HepG2 (cell line): ENCODE measurements around the gene EDNRB. TPM values are rescaled to one million over a fixed set of nuclear protein-coding genes. Genes with fewer than 3 reads are reported as not detected.

Experiments used
- ATAC-seq: fragments of 200-7000 bp; cut with Tn5 transposase; 3 replicates; pipeline ENCODE4 v1.9.1; 2020; ENCODE audit warnings: mild to moderate bottlenecking, moderate library complexity
- BruUV-seq: library from RNA; stranded (reverse); fragments of 400-500 nt; replicated peaks from 2 replicates; lab custom pipeline; 2021; lab: Mats Ljungman, UMichigan
- CTCF ChIA-PET: fragments of 300-600 bp; formaldehyde crosslinking; extraction: SDS; loops from one replicate; lab custom pipeline; 2021; ENCODE audit warnings: low total read pairs, inconsistent platforms, low intra/inter-chr PET ratio; lab: Yijun Ruan, JAX
- POLR2A ChIA-PET: fragments of 350-600 bp; sonication (Branson Sonifier 250); formaldehyde crosslinking; loops from one replicate; lab custom pipeline; 2020; ENCODE audit warnings: antibody characterized with exemption, inconsistent platforms; lab: Yijun Ruan, JAX
- DNase-seq: peaks from one replicate; pipeline ENCODE4 v3.0.0-alpha.2; 2015; ENCODE audit warnings: low spot score
- FAIRE-seq: peaks from 3 replicates; lab custom pipeline; 2011; peaks lifted over from hg19 to GRCh38; lab: Jason Lieb, UNC
- H2AFZ ChIP-seq: one replicate; pipeline ENCODE4 v1.6.1; 2011; ENCODE audit warnings: low read length, inconsistent platforms
- H3K27ac ChIP-seq: fragments of 300-600 bp; 3 replicates; pipeline ENCODE4 v1.8.0; 2011; ENCODE audit warnings: mixed run types, mild to moderate bottlenecking, mixed read lengths, low read length, inconsistent platforms; ENCODE audit not compliant: insufficient read depth; ENCODE audit errors: extremely low read length
- H3K27me3 ChIP-seq, 2 experiments: fragments of 200-600 bp in 1 of 2; 2 replicates in 1 of 2; 3 replicates in 1 of 2; pipeline versions ENCODE4 v1.6.0 to v1.8.0; 2011; ENCODE audit warnings: low read length in 2 of 2, mild to moderate bottlenecking in 2 of 2, moderate library complexity in 2 of 2, inconsistent platforms in 1 of 2; ENCODE audit not compliant: insufficient read depth in 2 of 2, control insufficient read depth in 1 of 2
- H3K36me3 ChIP-seq, 2 experiments: fragments of 200-600 bp in 1 of 2; replicated peaks in 1 of 2; 2 replicates in 1 of 2; 3 replicates in 1 of 2; pipeline versions ENCODE4 v1.5.1 to v1.8.0; 2011; ENCODE audit warnings: low read length in 2 of 2, inconsistent platforms in 1 of 2; ENCODE audit not compliant: insufficient read depth in 2 of 2, control insufficient read depth in 1 of 2
- H3K4me1 ChIP-seq: 2 replicates; pipeline ENCODE4 v1.5.1; 2012; ENCODE audit warnings: low read length, inconsistent platforms; ENCODE audit not compliant: insufficient read depth
- H3K4me2 ChIP-seq: 2 replicates; pipeline ENCODE4 v1.6.0; 2011; ENCODE audit warnings: low read depth, low read length, inconsistent platforms
- H3K4me3 ChIP-seq, 3 experiments: fragments of 200-600 bp in 1 of 3; sonication (generic), shearing (Covaris generic) in 1 of 3; replicated peaks in 1 of 3; 2 replicates each; pipeline ENCODE4 v1.5.1; 2011 to 2016; ENCODE audit warnings: low read length in 3 of 3, inconsistent platforms in 2 of 3, low read depth in 2 of 3, mild to moderate bottlenecking in 2 of 3, control low read depth in 1 of 3, mixed read lengths in 1 of 3; ENCODE audit not compliant: insufficient read depth in 1 of 3
- H3K79me2 ChIP-seq: one replicate; pipeline ENCODE4 v1.6.1; 2011; ENCODE audit warnings: low read length, inconsistent platforms; ENCODE audit not compliant: insufficient read depth
- H3K9ac ChIP-seq: 2 replicates; pipeline ENCODE4 v1.6.0; 2011; ENCODE audit warnings: mild to moderate bottlenecking, low read depth, low read length, inconsistent platforms; ENCODE audit not compliant: insufficient read depth
- H3K9me3 ChIP-seq: 2 replicates; pipeline ENCODE4 v1.5.1; 2012; ENCODE audit warnings: mild to moderate bottlenecking, low read length
- H4K20me1 ChIP-seq: 2 replicates; pipeline ENCODE4 v1.6.0; 2011; ENCODE audit warnings: inconsistent platforms, mild to moderate bottlenecking, low read length, moderate library complexity; ENCODE audit not compliant: insufficient read depth
- ADNP ChIP-seq: sonication (generic); formaldehyde crosslinking; IDR thresholded peaks from 2 replicates; pipeline ENCODE4 v1.4.0; 2020; ENCODE audit warnings: missing genetic modification reagents
- EZH2 ChIP-seq: conservative IDR thresholded peaks from 2 replicates; pipeline ENCODE4 v1.6.1; 2012; ENCODE audit warnings: mild to moderate bottlenecking, low read depth, low read length, moderate library complexity
- FOXK1 ChIP-seq: sonication (generic); formaldehyde crosslinking; IDR thresholded peaks from 2 replicates; pipeline ENCODE4 v1.4.0; 2020; ENCODE audit warnings: low read depth, missing genetic modification reagents, borderline replicate concordance
- GPN1 ChIP-seq: sonication (generic); formaldehyde crosslinking; IDR thresholded peaks from 2 replicates; pipeline ENCODE4 v1.5.1; 2020; ENCODE audit warnings: missing genetic modification reagents, borderline replicate concordance
- HNRNPK ChIP-seq: fragments of 200-400 bp; formaldehyde crosslinking; IDR thresholded peaks from 2 replicates; pipeline ENCODE4 v1.6.1; 2018; ENCODE audit warnings: low read length, low read depth, moderate library complexity, mild to moderate bottlenecking; ENCODE audit not compliant: poor library complexity, severe bottlenecking
- HNRNPUL1 ChIP-seq: fragments of 200-400 bp; formaldehyde crosslinking; IDR thresholded peaks from 2 replicates; pipeline ENCODE4 v1.6.1; 2017; ENCODE audit warnings: low read depth, mild to moderate bottlenecking, low read length, moderate library complexity
- MAFF ChIP-seq: IDR thresholded peaks from 2 replicates; pipeline ENCODE4 v1.6.1; 2011; ENCODE audit warnings: low read depth, low read length, improper control_type of control experiment
- PCBP2 ChIP-seq: fragments of 200-400 bp; formaldehyde crosslinking; optimal IDR thresholded peaks from 2 replicates; pipeline ENCODE3; 2018; ENCODE audit warnings: low read length, low read depth; ENCODE audit not compliant: poor library complexity, severe bottlenecking
- SOX13 ChIP-seq, 3 experiments: fragments of 450-650 bp in 1 of 3; sonication (generic) in 1 of 3; formaldehyde crosslinking in 1 of 3; IDR thresholded peaks in 2 of 3; conservative IDR thresholded peaks in 1 of 3; 2 replicates each; pipeline versions ENCODE4 v1.5.0 to v1.6.1; 2016 to 2020; ENCODE audit warnings: antibody characterized with exemption in 1 of 3, mild to moderate bottlenecking in 1 of 3, missing compliant biosample characterization in 1 of 3, missing genetic modification reagents in 1 of 3, moderate library complexity in 1 of 3
- SP4 ChIP-seq: sonication (generic); formaldehyde crosslinking; IDR thresholded peaks from 2 replicates; pipeline ENCODE4 v1.8.1; 2023; ENCODE audit warnings: mild to moderate bottlenecking, missing genetic modification reagents
- ZFP82 ChIP-seq: sonication (generic); formaldehyde crosslinking; IDR thresholded peaks from 2 replicates; pipeline ENCODE4 v1.5.1; 2020; ENCODE audit warnings: mild to moderate bottlenecking, missing genetic modification reagents, borderline replicate concordance
- ZNF101 ChIP-seq: sonication (generic); formaldehyde crosslinking; IDR thresholded peaks from 2 replicates; pipeline ENCODE4 v1.4.0; 2020; ENCODE audit warnings: mild to moderate bottlenecking, low read depth, missing genetic modification reagents, borderline replicate concordance
- ZSCAN31 ChIP-seq: sonication (generic); formaldehyde crosslinking; IDR thresholded peaks from 2 replicates; pipeline ENCODE4 v1.5.0; 2020; ENCODE audit warnings: low read depth, mild to moderate bottlenecking, missing genetic modification reagents
- in situ Hi-C: cut with HindIII; loops from 2 replicates; pipeline ENCODE4 v1.10.0; 2017; ENCODE audit warnings: low pct_unique_long_range_greater_than_20kb; ENCODE audit not compliant: extremely low pct_ligation_motif_present
- intact Hi-C: fragments of 100-400 bp; cut with micrococcal nuclease; formaldehyde crosslinking; loops from one replicate; pipeline ENCODE4 v1.10.0; 2022; ENCODE audit not compliant: unreplicated experiment
- polyA plus RNA-seq, 8 experiments: library from polyadenylated mRNA; depleted of rRNA in 3 of 8; stranded (reverse) in 7 of 8; unstranded in 1 of 8; fragments of >200 nt; fragmentation: Illumina TruSeq in 4 of 8; extraction: Trizol in 4 of 8; gene quantifications; 2 replicates each; pipeline versions ENCODE4 v1.2.1 to v1.2.3, GENCODE V29; 2011 to 2016; ENCODE audit warnings: low read depth in 4 of 8, missing spikeins in 1 of 8, mixed read lengths in 1 of 8; ENCODE audit not compliant: insufficient read depth in 1 of 8
- total RNA-seq, 5 experiments: library from RNA; depleted of rRNA; stranded (reverse); fragments of >200 nt; fragmentation: Illumina TruSeq; extraction: Trizol; gene quantifications; 2 replicates each; pipeline ENCODE4 v1.2.3, GENCODE V29; 2016; ENCODE audit warnings: low read depth in 1 of 5
- TF ChIP-seq, protein P1 (sequence below): sonication (generic); formaldehyde crosslinking; IDR thresholded peaks from 2 replicates; pipeline ENCODE4 v1.5.0; 2020; ENCODE audit warnings: missing genetic modification reagents, mild to moderate bottlenecking, borderline replicate concordance
- TF ChIP-seq, protein P2 (sequence below): sonication (generic); formaldehyde crosslinking; IDR thresholded peaks from 2 replicates; pipeline ENCODE4 v1.9.0; 2022; ENCODE audit warnings: missing genetic modification reagents, mild to moderate bottlenecking, borderline replicate concordance
- TF ChIP-seq, protein P3 (sequence below): sonication (generic); formaldehyde crosslinking; IDR thresholded peaks from 2 replicates; pipeline ENCODE4 v1.8.1; 2023; ENCODE audit warnings: missing genetic modification reagents, inconsistent platforms, borderline replicate concordance
- TF ChIP-seq, protein P4 (sequence below): IDR thresholded peaks from 2 replicates; pipeline ENCODE4 v1.6.1; 2016; ENCODE audit warnings: missing compliant biosample characterization, missing genetic modification reagents, borderline replicate concordance

Gene EDNRB
- total and polyA plus RNA-seq, 2 of the 13 experiments (the other 11 are each of a cell fraction or from before 2014, with no cell fraction given), result not detected

DNA sequence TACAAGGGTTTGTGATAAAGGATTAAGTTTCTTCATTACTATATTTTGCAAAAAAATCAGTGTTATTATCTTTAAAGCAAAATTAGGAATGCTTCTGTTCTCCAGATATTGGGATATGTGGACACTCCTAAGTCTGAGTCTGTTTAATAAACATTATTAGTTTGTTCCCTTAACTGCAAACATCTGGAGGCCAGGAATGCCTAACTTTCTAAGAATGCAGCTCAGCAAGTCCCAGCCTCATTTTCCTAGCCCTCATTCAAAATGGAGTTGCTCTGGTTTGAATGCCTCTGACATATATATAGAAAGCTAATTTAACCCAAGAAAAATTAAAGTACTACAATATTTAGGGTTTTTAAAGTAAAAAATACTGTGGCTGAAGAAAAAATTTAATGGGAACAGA, 33.6 kb upstream of the EDNRB start:
- no TSS peak for BruUV-seq
- H2AFZ ChIP-seq, result no peak overlapping the region
- in situ Hi-C loops, result no loop called here
- H3K4me3 ChIP-seq, result no peak overlapping the region
- POLR2A ChIA-PET, result no interaction called here
- TF ChIP-seq, protein P1, sequence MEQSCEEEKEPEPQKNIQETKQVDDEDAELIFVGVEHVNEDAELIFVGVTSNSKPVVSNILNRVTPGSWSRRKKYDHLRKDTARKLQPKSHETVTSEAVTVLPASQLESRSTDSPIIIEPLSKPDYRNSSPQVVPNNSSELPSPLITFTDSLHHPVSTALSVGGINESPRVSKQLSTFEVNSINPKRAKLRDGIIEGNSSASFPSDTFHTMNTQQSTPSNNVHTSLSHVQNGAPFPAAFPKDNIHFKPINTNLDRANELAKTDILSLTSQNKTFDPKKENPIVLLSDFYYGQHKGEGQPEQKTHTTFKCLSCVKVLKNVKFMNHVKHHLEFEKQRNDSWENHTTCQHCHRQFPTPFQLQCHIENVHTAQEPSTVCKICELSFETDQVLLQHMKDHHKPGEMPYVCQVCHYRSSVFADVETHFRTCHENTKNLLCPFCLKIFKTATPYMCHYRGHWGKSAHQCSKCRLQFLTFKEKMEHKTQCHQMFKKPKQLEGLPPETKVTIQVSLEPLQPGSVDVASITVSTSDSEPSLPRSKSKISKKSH, result no peak
- TF ChIP-seq SP4 (CRISPR knock-in tag) (no peak), MAFF (no peak), FOXK1 (CRISPR knock-in tag) (no peak), ZNF101 (CRISPR knock-in tag) (no peak), ZSCAN31 (CRISPR knock-in tag) (no peak), HNRNPK (no peak), ZFP82 (no peak), PCBP2 (no peak), EZH2 (no peak), GPN1 (no peak), SOX13 (IDR thresholded peaks at IDR 0.05) (no peak), SOX13 (CRISPR knock-in tag; conservative IDR thresholded peaks at IDR 0.05 in 1 of 2, IDR thresholded peaks at IDR 0.05 in 1 of 2) (no peak), HNRNPUL1 (no peak), ADNP (CRISPR knock-in tag) (no peak)
- TF ChIP-seq, protein P2, sequence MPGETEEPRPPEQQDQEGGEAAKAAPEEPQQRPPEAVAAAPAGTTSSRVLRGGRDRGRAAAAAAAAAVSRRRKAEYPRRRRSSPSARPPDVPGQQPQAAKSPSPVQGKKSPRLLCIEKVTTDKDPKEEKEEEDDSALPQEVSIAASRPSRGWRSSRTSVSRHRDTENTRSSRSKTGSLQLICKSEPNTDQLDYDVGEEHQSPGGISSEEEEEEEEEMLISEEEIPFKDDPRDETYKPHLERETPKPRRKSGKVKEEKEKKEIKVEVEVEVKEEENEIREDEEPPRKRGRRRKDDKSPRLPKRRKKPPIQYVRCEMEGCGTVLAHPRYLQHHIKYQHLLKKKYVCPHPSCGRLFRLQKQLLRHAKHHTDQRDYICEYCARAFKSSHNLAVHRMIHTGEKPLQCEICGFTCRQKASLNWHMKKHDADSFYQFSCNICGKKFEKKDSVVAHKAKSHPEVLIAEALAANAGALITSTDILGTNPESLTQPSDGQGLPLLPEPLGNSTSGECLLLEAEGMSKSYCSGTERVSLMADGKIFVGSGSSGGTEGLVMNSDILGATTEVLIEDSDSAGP (CRISPR knock-in tag), result no peak
- TF ChIP-seq, protein P3, sequence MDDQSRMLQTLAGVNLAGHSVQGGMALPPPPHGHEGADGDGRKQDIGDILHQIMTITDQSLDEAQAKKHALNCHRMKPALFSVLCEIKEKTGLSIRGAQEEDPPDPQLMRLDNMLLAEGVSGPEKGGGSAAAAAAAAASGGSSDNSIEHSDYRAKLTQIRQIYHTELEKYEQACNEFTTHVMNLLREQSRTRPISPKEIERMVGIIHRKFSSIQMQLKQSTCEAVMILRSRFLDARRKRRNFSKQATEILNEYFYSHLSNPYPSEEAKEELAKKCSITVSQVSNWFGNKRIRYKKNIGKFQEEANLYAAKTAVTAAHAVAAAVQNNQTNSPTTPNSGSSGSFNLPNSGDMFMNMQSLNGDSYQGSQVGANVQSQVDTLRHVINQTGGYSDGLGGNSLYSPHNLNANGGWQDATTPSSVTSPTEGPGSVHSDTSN (CRISPR knock-in tag), result no peak
- TF ChIP-seq, protein P4, sequence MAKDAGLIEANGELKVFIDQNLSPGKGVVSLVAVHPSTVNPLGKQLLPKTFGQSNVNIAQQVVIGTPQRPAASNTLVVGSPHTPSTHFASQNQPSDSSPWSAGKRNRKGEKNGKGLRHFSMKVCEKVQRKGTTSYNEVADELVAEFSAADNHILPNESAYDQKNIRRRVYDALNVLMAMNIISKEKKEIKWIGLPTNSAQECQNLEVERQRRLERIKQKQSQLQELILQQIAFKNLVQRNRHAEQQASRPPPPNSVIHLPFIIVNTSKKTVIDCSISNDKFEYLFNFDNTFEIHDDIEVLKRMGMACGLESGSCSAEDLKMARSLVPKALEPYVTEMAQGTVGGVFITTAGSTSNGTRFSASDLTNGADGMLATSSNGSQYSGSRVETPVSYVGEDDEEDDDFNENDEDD (CRISPR knock-in tag), result no peak
- TF ChIP-seq, all 625 proteins: peak for 0
- intact Hi-C loops, result no loop called here
- Histone ChIP-seq H3K4me1 (no peaks in the 10 kb centered on the region), H3K79me2 (no peaks in the 10 kb centered on the region), H3K36me3 (no peaks in the 10 kb centered on the region), H3K27me3 (no peaks in the 10 kb centered on the region), H3K9me3 (peaks cover 29% of the 10 kb centered on the region), H4K20me1 (no peaks in the 10 kb centered on the region), H3K27ac (no peak overlapping the region), H3K4me2 (no peak overlapping the region), H3K9ac (no peak overlapping the region)
- FAIRE-seq (no peak), ATAC-seq (no peak), DNase-seq (no peak)
- CTCF ChIA-PET, result no interaction called here
